H9 (cell line): ENCODE measurements around the gene SCO2. TPM values are rescaled to one million over a fixed set of nuclear protein-coding genes. Genes with fewer than 3 reads are reported as not detected.

Experiments
- DNase-seq: peaks from one replicate; pipeline ENCODE4 v3.0.0-alpha.2; 2017
- H2AFZ ChIP-seq: one replicate; pipeline ENCODE4 v1.6.1; 2013; ENCODE audit warnings: mild to moderate bottlenecking, low read length, control low read depth, moderate library complexity
- H2AK5ac ChIP-seq: 2 replicates; pipeline ENCODE4 v1.6.1; 2013; ENCODE audit warnings: low read length, control low read depth, mixed read lengths; ENCODE audit not compliant: insufficient read length
- H2BK120ac ChIP-seq: one replicate; pipeline ENCODE4 v1.6.1; 2013; ENCODE audit warnings: low read depth, mild to moderate bottlenecking, low read length, control low read depth, inconsistent platforms; ENCODE audit not compliant: poor library complexity, severe bottlenecking
- H2BK12ac ChIP-seq: 2 replicates; pipeline ENCODE4 v1.6.1; 2013; ENCODE audit warnings: low read length, control low read depth, mixed read lengths, low read depth; ENCODE audit not compliant: insufficient read length
- H2BK15ac ChIP-seq: 2 replicates; pipeline ENCODE4 v1.6.1; 2013; ENCODE audit warnings: low read depth, low read length, control low read depth
- H2BK20ac ChIP-seq: one replicate; pipeline ENCODE4 v1.6.1; 2013; ENCODE audit warnings: low read depth, mild to moderate bottlenecking, low read length, control low read depth, inconsistent platforms; ENCODE audit not compliant: poor library complexity, severe bottlenecking
- H2BK5ac ChIP-seq: 2 replicates; pipeline ENCODE4 v1.6.1; 2013; ENCODE audit warnings: low read length, control low read depth, mixed read lengths; ENCODE audit not compliant: insufficient read length
- H3K14ac ChIP-seq: 2 replicates; pipeline ENCODE4 v1.6.1; 2013; ENCODE audit warnings: low read length, control low read depth; ENCODE audit not compliant: insufficient read depth
- H3K18ac ChIP-seq: 2 replicates; pipeline ENCODE4 v1.6.1; 2013; ENCODE audit warnings: low read depth, mild to moderate bottlenecking, mixed read lengths, low read length, control low read depth; ENCODE audit not compliant: insufficient read length
- H3K23ac ChIP-seq: 2 replicates; pipeline ENCODE4 v1.6.1; 2013; ENCODE audit warnings: low read length, control low read depth, mixed read lengths, low read depth; ENCODE audit not compliant: insufficient read length
- H3K23me2 ChIP-seq: 2 replicates; pipeline ENCODE4 v1.6.1; 2013; ENCODE audit warnings: low read depth, mild to moderate bottlenecking, mixed read lengths, low read length, control low read depth; ENCODE audit not compliant: insufficient read length, poor library complexity, severe bottlenecking
- H3K27ac ChIP-seq: 2 replicates; pipeline ENCODE4 v1.5.1; 2013; ENCODE audit warnings: low read length, control low read depth, mixed read lengths, low read depth; ENCODE audit not compliant: insufficient read length
- H3K27me3 ChIP-seq: 2 replicates; pipeline ENCODE4 v1.6.1; 2013; ENCODE audit warnings: low read length, control low read depth, inconsistent platforms; ENCODE audit not compliant: insufficient read depth
- H3K4ac ChIP-seq: 2 replicates; pipeline ENCODE4 v1.6.1; 2013; ENCODE audit warnings: low read depth, mild to moderate bottlenecking, control low read depth, inconsistent platforms, low read length, moderate library complexity
- H3K4me1 ChIP-seq: 2 replicates; pipeline ENCODE4 v1.6.1; 2013; ENCODE audit warnings: low read length, control low read depth, inconsistent platforms; ENCODE audit not compliant: insufficient read depth
- H3K4me2 ChIP-seq: 2 replicates; pipeline ENCODE4 v1.6.1; 2013; ENCODE audit warnings: low read length, control low read depth, mixed read lengths; ENCODE audit not compliant: insufficient read length, insufficient read depth
- H3K56ac ChIP-seq: 2 replicates; pipeline ENCODE4 v1.6.1; 2013; ENCODE audit warnings: low read depth, mild to moderate bottlenecking, mixed read lengths, low read length, control low read depth; ENCODE audit not compliant: insufficient read length
- H3K79me1 ChIP-seq: 2 replicates; pipeline ENCODE4 v1.6.1; 2013; ENCODE audit warnings: low read depth, mild to moderate bottlenecking, moderate library complexity, low read length, control low read depth, inconsistent platforms; ENCODE audit not compliant: insufficient read depth, poor library complexity, severe bottlenecking
- H3K79me2 ChIP-seq: 2 replicates; pipeline ENCODE4 v1.6.1; 2013; ENCODE audit warnings: low read length, control low read depth, inconsistent platforms; ENCODE audit not compliant: insufficient read depth
- H3K9ac ChIP-seq: 2 replicates; pipeline ENCODE4 v1.6.1; 2013; ENCODE audit warnings: low read length, control low read depth, mixed read lengths; ENCODE audit not compliant: insufficient read length; ENCODE audit errors: extremely low read depth
- H3K9me3 ChIP-seq: one replicate; pipeline ENCODE4 v1.6.1; 2013; ENCODE audit warnings: low read depth, low read length, inconsistent platforms; ENCODE audit not compliant: control insufficient read depth
- H3T11ph ChIP-seq: one replicate; pipeline ENCODE4 v1.6.1; 2013; ENCODE audit warnings: mild to moderate bottlenecking, low read length, control low read depth, inconsistent platforms
- H4K20me1 ChIP-seq: one replicate; pipeline ENCODE4 v1.6.1; 2013; ENCODE audit not compliant: control insufficient read depth, insufficient read length, insufficient read depth
- H4K5ac ChIP-seq: 2 replicates; pipeline ENCODE4 v1.6.1; 2013; ENCODE audit warnings: low read depth, mild to moderate bottlenecking, mixed read lengths, low read length, control low read depth; ENCODE audit not compliant: insufficient read length
- H4K8ac ChIP-seq: replicated peaks from 2 replicates; pipeline ENCODE4 v1.6.1; 2013; ENCODE audit warnings: low read length, control low read depth, mixed read lengths, low read depth; ENCODE audit not compliant: insufficient read length
- H4K91ac ChIP-seq: 2 replicates; pipeline ENCODE4 v1.6.1; 2013; ENCODE audit warnings: low read depth, mild to moderate bottlenecking, moderate library complexity, mixed read lengths, low read length, control low read depth; ENCODE audit not compliant: insufficient read length
- H3K27ac Mint-ChIP-seq, 3 experiments: 2 replicates in 2 of 3; 3 replicates in 1 of 3; pipeline ENCODE4 v1.8.0; 2020 to 2021; ENCODE audit warnings: mixed read lengths in 3 of 3, mild to moderate bottlenecking in 1 of 3, moderate library complexity in 1 of 3
- H3K27me3 Mint-ChIP-seq: 2 replicates; pipeline ENCODE4 v1.8.0; 2021; ENCODE audit warnings: low read depth, mild to moderate bottlenecking, moderate library complexity, mixed read lengths
- H3K36me3 Mint-ChIP-seq, 3 experiments: 2 replicates in 2 of 3; 3 replicates in 1 of 3; pipeline ENCODE4 v1.8.0; 2020 to 2021; ENCODE audit warnings: low read depth in 3 of 3, mixed read lengths in 3 of 3; ENCODE audit not compliant: insufficient read depth in 1 of 3
- H3K4me1 Mint-ChIP-seq, 2 experiments: 2 replicates each; pipeline ENCODE4 v1.8.0; 2020; ENCODE audit warnings: mixed read lengths in 2 of 2
- H3K4me3 Mint-ChIP-seq, 2 experiments: 2 replicates in 1 of 2; 3 replicates in 1 of 2; pipeline ENCODE4 v1.8.0; 2020 to 2021; ENCODE audit warnings: mild to moderate bottlenecking in 2 of 2, mixed read lengths in 2 of 2, moderate library complexity in 1 of 2
- H3K9me3 Mint-ChIP-seq, 2 experiments: 2 replicates in 1 of 2; 3 replicates in 1 of 2; pipeline ENCODE4 v1.8.0; 2020; ENCODE audit warnings: mild to moderate bottlenecking in 2 of 2, mixed read lengths in 2 of 2, moderate library complexity in 1 of 2
- CTCF ChIP-seq: fragments of 200-600 bp; sonication (generic); conservative IDR thresholded peaks from 3 replicates; pipeline ENCODE4 v1.8.0; 2021; ENCODE audit warnings: antibody characterized with exemption, mild to moderate bottlenecking
- WGBS: extraction: QIAGEN DNeasy Blood & Tissue Kit; methylation state at CpG from one replicate; pipeline ENCODE4 v1.1.7; 2013; ENCODE audit warnings: missing lambda C conversion rate, low lambda C conversion rate, mixed read lengths; ENCODE audit not compliant: insufficient read length; ENCODE audit errors: extremely low coverage; 5-methylcytosine and 5-hydroxymethylcytosine counted together
- total RNA-seq: library from RNA; stranded (reverse); gene quantifications from 2 replicates; pipeline ENCODE4 v1.2.1, GENCODE V29; 2021

Gene SCO2
- total RNA-seq, 1 experiment from 2014 or later: 3.3 TPM

DNA sequence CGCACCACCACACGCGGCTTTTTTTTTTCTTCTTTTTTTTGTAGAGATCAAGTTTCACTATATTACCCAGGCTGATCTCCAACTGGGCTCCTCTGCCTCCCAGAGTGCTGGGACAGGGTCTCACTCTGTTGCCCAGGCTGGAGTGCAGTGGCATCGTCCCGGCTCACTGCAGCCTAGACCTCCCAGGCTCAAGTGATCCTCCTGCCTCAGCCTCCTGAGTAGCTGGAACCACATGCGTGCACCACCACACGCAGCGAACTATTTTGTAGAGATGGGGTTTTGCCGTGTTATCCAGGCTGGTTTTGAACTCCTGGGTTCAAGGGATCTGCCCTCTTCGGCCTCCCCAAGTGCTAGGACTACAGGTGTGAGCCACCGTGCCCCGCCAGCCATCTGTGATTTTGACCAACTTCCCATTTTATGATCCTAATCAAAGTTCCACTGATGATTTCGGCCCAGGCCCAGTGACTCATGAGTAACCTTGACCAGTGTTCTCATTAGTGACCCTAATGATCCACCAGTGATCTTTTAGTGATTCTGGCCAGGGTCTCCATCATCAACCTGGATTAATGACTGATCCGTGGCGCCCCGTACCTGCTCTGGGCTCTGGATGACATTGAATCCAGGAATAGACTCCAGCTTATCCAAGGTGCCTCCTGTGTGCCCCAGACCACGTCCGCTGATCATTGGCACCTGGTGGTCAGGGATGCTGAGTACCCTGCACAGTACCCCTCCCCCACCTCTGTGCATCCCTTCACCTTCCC, 2.7 kb upstream of the SCO2 start:
- peaks cover 13 to 21% of the 10 kb centered on the region in 2 experiments for H3K4me1 Mint-ChIP-seq
- Histone ChIP-seq H3K79me1 (no peaks in the 10 kb centered on the region), H4K91ac (no peak overlapping the region), H3K23ac (no peak overlapping the region), H3K27ac (no peak overlapping the region), H3K9ac (no peak overlapping the region), H2BK12ac (no peak overlapping the region), H3K18ac (no peak overlapping the region), H2BK20ac (no peak overlapping the region), H3K23me2 (peaks cover 21% of the 10 kb centered on the region), H3K4ac (no peak overlapping the region), H3K14ac (no peak overlapping the region), H3K79me2 (no peaks in the 10 kb centered on the region), H3K27me3 (peaks cover 37% of the 10 kb centered on the region; the same call in 1 of the 2 replicates), H2BK5ac (no peak overlapping the region), H4K8ac (no peak overlapping the region), H3K4me2 (no peak overlapping the region), H3K56ac (no peak overlapping the region), H4K5ac (no peak overlapping the region), H2AFZ (no peak overlapping the region), H2AK5ac (no peak overlapping the region), H3K4me1 (peaks cover 3% of the 10 kb centered on the region; the same call in 1 of the 2 replicates), H4K20me1 (no peaks in the 10 kb centered on the region), H3K9me3 (no peaks in the 10 kb centered on the region), H3T11ph (no peak overlapping the region), H2BK15ac (no peak overlapping the region), H2BK120ac (no peak overlapping the region)
- H3K9me3 Mint-ChIP-seq: no peaks in the 10 kb centered on the region; a peak in 1 of 5 replicates
- no peak overlapping the region for H3K27ac Mint-ChIP-seq
- H3K36me3 Mint-ChIP-seq: peaks cover 2 to 11% (median 10%) of the 10 kb centered on the region in 3 experiments; a peak in 5 of 7 replicates
- peak overlapping the region in 1 of 2 experiments; percentile 79; a peak in 2 of 5 replicates for H3K4me3 Mint-ChIP-seq
- DNase-seq: no peak
- H3K27me3 Mint-ChIP-seq: peaks cover 60% of the 10 kb centered on the region
- no CpG with 5 or more reads among the region's 18 CpGs for WGBS
- TF ChIP-seq CTCF: no peak
